Occipital lobe (tissue), 2 donors: Measurements from ENCODE around the gene SLIT1. TPM values are rescaled to one million over a fixed set of nuclear protein-coding genes. Genes with fewer than 3 reads are reported as not detected.
A peak's percentile ranks its signal among the peaks of the same experiment; 100 is the strongest.
"Not testable (repeated sequence)": the region's sequence is repeated elsewhere in the genome, so short reads cannot be mapped to it uniquely, and the experiment has no call there.

Source experiments
- DNase-seq: peaks from one replicate; lab custom pipeline; 2025; lab: John Stamatoyannopoulos, UW
- total RNA-seq: library from RNA; depleted of rRNA; stranded (reverse); fragments of >200 nt; gene quantifications from one replicate; pipeline ENCODE4 v1.2.3, GENCODE V29; 2014

SLIT1 gene
- total RNA-seq, 1 donor from 2014 or later = 42.7 TPM

GRCh38 chr10:97082575-97082974, 103.2 kb downstream of the SLIT1 start:
- not testable (repeated sequence) for DNase-seq

DNA sequence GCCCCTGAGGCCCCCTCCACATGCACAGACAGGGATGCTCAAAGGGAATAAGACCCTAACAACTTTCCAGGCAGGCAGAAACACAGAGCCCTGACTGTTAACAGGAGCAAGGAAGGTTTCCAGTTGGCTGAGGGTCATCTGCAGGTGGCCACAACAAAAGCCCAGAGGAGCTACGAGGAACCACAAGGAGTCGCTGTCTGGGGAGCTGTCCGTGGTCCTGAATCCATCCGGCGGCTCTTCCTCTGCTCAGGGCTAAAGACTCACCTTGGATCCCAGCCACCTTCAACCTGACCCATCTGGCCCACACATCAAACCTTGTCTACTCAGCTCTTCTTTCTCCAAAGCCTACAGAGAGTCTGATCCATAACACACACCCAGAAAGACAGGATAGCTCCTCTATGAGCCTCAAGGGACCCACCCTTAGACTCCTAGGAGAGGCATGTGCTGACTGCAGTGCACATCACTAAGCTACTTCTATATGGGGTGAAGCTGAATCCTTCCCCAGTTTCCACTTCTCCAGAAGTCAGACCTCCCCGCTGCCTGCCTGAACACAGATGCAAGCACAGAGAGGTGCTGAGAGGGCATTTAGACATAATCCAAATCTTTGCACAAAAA, 104.0 kb downstream of the SLIT1 start:
- DNase-seq = no peak

DNA sequence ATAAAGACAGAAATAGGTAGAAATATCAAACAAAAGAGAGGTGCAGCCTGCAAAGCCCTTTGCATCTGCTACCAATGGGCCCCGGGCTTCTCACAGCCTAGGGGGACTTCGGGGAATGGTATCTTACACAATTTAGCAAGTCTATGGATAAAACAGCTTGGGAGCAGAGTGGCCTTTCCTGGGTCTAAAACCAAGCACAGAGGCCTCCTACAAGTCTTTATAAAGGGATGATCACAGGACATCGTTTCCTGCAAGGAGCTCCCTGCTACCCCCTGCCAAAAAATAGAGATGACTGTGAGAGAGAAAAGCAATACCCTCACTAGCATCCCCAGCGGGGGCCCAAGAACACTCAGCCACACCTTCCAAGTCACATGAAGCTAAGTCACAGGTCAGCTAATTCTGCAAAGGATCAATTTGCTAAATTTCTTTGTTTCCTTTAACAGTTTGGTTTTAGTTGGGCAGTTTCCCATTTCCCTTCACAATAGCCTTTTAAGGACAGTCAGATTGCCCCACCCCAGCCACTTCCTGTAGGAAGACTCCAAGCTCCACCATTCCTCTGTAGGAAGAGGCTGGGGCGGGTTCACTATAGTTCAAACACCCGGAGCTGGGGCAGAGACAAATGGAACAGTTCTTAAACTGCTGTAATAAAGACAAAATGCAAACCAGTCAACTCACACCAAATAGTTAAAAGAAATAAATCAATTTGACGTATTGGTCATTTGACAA, 105.5 kb downstream of the SLIT1 start:
- no peak for DNase-seq

GRCh38 chr10:97079448-97079847, 106.3 kb downstream of the SLIT1 start:
- DNase-seq = peak; percentile 39

DNA sequence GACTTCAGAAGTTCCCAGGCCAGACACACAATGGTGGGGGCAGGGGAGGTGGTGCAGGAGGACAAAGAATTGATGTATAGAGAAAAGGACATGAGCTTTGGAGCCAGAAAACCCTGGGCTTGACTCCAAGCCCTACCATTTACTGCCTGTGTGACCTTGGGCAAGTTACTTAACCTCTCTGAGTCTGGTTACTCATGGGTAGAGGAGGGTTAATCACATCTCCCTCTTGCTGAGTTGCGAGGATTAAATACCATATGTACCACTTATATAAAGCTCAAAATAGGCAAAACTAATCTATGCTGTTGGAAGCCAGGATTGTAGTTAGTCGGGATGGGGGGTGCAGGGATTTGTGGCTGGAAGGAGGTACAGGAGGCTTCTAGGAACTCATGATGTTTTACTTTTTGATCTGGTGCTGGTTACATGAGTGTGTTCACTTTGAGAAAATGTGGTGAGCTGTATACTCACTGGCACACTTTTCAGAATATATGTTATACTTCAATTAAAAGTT, 106.8 kb downstream of the SLIT1 start:
- DNase-seq = no peak

GRCh38 chr10:97078261-97078937, 107.4 kb downstream of the SLIT1 start:
- no peak for DNase-seq

DNA sequence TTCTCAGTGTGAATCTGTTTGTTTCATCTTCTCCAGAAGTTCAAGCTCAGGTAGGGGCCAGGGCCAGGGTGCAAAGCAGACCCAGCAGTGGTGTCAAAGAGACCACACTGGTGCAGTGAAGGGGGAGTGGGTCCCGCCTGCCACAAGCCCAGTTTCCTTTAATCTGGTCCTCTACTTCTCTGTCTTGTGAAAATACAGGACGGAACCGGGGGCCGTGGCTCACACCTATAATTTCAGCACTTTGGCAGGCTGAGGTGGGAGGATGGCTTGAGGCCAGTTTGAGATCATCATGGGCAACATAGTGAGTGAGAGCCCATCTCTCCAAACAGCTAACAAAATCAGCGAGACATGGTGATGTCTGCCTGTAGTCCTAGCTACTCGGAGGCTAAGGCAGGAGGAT, 109.0 kb downstream of the SLIT1 start:
- no peak for DNase-seq

DNA sequence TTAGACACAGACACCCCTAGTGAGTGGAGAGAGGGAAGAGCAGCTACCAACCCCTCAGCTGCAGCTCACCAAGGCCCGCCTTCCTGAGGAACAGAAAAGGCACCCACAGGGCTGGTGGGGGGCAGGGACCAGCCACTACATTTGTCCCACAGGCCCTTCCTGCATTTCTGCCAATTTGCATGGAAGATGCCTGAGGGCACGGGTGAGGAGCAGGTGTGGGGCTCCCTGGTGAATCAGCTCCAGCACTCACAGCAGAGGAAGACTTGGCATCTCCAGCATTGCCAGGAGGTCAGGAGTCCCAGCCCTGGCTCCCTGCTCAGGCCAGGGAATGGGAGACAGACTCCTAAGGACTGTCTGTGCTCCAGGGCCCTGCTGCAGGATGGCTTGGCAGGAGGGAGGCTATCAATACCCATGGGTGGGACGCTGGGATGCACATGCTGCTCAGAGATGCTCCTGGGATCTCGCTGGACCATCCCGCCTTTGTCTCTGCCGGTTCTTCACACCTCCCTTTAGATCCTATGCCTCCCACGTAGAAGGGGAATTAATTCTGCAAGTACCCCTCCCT, 109.7 kb downstream of the SLIT1 start:
- no peak for DNase-seq

- no peak for DNase-seq
These were observed 110.3 kb downstream of the SLIT1 start for GRCh38 chr10:97075421-97075820.

DNA sequence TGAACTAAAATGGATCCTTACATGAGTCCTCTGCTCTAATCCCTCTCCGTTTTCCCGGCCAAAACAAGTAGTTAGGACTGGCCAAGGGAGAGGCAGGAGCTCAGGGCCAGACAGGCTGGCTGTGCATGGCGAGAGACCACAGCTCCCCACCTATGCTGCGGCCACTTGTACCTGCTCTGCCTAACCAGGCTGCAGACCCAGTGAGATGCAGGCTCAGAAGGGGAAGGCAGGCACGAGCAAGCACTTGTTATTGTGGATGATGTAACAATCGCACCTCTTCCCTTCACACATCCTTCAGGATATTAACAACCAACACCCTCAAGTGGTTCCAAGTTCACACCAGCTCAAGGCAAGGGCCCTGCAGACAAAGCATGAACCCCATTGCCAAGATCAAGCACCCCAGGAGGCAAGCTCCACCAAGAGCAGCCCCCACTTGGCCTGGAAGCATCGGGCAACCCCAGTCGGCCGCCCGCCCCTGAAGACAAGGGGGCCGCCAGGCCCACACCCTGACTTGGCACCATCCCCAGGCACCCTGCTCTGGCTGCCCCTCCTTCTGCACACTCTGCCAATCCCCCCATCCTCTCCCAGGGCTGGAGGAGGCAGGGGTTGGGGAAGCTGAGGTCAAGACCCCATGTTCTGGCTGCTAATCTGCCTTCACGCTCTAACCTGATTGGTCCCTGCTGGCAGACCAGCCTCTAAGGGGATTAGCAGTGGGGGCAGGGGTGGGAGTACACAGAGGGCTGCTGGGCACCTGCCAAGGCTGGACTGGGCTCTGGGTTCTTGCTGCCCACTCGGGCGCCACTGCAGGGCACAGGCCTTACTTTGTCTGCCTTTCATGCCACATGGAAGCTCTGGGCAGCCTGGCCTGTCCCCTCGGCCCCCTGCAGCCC, 111.3 kb downstream of the SLIT1 start:
- DNase-seq = no peak

DNA sequence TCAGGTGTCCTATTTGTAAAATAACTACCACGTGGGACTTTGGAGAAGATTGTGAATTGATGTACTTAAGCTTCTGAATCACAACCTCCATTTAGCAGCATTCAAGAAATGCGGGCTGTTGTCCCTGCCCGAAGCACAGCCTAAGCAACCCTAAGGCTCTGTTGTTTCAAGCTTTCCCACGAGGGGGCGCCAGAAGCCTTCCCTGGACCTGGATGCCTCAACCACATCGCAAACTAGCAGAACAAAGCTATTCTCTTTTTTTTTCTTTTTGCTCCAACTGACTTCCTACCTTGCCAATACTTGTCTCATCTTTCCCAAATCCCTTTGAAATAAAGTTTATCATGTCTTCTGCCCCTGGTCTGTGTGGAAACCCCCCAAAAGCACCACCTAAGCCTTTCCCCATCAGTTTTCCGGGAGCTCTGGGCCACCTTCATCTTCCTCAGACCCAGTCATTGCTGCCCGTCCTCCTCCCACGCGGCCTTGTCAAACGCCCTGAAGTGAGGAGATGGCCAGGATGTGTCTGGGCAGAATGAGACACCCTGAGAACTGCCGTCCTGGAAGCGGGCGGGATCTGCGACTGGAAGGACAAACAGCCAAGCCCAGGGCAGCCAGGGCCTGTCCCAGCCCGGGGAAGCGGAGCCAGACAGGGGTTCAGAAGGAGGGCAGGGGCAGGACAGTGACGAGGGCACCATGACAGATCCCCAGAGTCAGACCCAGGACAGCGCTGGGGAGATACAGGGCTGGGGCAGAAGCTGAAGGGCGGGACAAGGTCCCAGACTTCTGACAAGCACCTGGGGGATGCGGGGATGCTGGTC, 112.7 kb downstream of the SLIT1 start:
- DNase-seq = peak; percentile 70

DNA sequence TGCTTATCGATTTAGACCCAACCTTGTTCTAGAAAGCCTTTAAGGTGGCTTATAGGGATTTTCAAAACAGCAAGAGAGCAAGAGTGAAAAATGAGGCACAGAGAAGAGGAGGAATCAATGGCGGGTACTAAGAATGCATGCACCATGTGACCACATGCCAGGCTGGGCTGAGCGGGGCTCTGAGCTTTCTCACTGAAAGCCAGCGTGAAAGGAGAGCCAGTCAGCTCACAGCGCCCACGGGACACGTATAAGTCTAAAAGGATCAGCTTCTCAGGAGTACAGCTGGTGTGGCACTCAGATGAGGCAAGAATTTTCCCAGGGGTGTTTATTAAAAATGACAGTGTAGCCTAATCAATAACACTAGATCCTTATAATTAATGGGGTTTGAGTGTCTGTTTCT, 114.3 kb downstream of the SLIT1 start:
- DNase-seq = no peak

GRCh38 chr10:97069576-97070362, 116.0 kb downstream of the SLIT1 start:
- DNase-seq = no peak

DNA sequence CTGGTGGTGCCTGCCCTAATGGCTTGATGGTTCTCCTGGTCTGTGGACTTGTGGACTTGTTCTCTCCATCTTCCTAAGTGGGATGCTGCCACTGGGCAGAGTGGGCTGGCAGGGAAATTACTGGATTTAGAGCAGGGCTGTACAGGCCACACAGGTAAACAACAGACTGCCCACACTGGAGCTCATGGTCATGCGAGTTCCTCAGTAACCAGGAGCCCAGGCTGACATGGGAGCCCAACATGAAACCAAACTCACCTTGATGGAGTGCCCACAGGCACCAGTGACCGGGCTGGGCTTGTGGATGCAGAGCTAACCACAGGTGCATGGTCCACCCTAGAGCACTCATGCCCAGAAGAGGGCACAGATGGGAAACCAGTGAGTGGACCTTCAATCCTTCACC, 116.7 kb downstream of the SLIT1 start:
- no peak for DNase-seq

- no peak for DNase-seq
These were observed 117.9 kb downstream of the SLIT1 start for GRCh38 chr10:97067716-97068391.

DNA sequence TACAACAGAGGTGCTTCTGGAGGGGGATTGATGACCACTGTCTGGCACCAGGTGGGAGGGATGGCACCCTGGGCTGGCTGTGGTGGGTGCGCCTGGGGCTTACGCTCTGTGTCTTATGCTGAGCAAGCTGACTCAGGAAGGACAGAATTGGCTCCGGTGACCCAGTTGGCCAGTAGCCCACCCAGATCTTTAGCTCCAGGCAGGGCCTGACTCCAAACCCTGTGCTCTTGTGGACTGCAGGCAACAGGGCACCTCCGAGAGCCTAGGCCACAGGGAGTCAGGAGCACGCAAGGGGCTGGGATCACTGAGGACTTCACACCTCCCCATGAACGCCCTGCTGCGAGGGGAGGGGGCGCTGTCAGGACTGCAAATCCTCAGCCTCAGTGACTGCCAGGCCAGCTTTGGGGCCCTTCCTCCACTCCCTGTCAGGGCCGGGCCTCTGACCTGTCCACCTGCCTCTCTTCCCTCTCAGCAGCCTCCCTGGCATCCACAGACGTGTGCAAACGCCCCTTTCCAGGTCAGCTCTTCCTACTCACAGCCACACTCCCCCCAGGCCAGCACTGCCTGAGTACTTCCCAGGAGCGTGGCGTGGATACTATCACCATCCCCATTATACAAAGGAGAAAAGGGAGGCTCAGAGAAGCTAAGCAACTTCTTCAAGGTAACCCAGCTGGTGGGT, 118.7 kb downstream of the SLIT1 start:
- no peak for DNase-seq

DNA sequence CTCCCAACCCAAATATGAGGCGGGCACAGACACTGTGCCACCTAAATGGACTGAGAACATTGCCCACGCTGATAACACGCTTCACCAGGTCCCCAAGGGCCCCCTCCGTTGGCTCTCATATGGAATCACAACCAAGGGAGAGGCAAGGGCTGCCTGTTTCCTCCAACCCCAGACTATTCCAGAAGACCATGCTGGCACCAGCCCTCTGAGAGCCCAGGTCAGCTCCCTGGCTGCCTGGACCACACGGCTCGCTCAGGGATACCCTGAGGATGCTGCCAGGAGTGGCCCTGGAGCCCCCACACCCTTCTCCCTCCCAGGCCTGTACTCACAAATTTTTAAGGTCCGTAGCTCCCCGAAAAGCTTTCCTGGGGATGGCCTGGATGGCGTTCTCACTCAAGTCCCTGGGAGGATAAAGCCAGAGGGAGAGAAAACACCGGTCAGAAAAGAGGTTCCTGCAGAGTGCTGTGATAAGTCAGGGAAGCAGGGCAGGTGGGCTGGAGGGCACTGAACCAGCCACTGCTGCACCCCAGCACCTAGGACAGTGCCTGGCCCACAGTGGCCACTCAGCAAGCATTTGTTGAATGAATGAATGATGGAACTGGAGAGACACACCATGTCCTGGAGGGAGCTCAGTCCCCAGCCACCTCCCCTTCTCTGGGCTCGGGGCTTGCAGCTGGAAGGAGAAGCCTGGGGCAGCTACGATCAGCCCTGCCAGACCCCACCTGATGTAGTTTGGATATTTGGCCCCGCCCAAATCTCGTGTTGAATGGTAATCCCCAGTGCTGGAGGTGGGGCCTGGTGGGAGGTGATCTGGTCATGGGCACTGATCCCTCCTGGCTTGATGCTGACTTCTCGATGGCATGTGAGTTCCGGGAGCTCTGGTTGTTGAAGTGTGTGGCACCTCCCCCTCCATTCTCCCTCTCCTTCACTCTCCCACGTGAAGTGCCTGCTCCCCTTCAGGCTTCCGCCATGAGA, 119.8 kb downstream of the SLIT1 start:
- DNase-seq = no peak
